Neural cell (in vitro differentiated cells): ENCODE data around the gene DNAL4.

ENCODE experiments used
- EP300 ChIP-seq: fragments of 450-650 bp; conservative IDR thresholded peaks from 2 replicates; pipeline ENCODE4 v1.6.1; 2014; ENCODE audit warnings: antibody characterized with exemption, mild to moderate bottlenecking, moderate library complexity; ENCODE audit not compliant: poor library complexity, severe bottlenecking
- EZH2 ChIP-seq: fragments of 200-600, 300-800 bp; shearing (Covaris generic), sonication (generic); IDR thresholded peaks from 2 replicates; pipeline ENCODE4 v1.6.1; 2014; ENCODE audit warnings: antibody characterized with exemption, low read length, borderline replicate concordance, mild to moderate bottlenecking; ENCODE audit not compliant: insufficient read depth, poor library complexity, severe bottlenecking
- MXI1 ChIP-seq: fragments of 450-650 bp; conservative IDR thresholded peaks from 2 replicates; pipeline ENCODE4 v1.6.1; 2014; ENCODE audit warnings: antibody characterized with exemption, mild to moderate bottlenecking; ENCODE audit not compliant: poor library complexity, severe bottlenecking
- POLR2AphosphoS5 ChIP-seq: IDR thresholded peaks from 2 replicates; pipeline ENCODE4 v1.6.1; 2012
- RAD21 ChIP-seq: fragments of 450-650 bp; conservative IDR thresholded peaks from 2 replicates; pipeline ENCODE4 v1.6.1; 2014; ENCODE audit warnings: antibody characterized with exemption, mild to moderate bottlenecking, moderate library complexity
- SMC3 ChIP-seq: fragments of 450-650 bp; conservative IDR thresholded peaks from 2 replicates; pipeline ENCODE4 v1.6.1; 2014; ENCODE audit warnings: antibody characterized with exemption, mild to moderate bottlenecking, moderate library complexity; ENCODE audit not compliant: poor library complexity
- TAF1 ChIP-seq: IDR thresholded peaks from 2 replicates; pipeline ENCODE4 v1.6.1; 2012; ENCODE audit warnings: low read depth
- TF ChIP-seq, protein P1 (sequence below): fragments of 450-650 bp; IDR thresholded peaks from 2 replicates; pipeline ENCODE4 v1.5.1; 2014; ENCODE audit warnings: antibody characterized with exemption, mild to moderate bottlenecking, moderate library complexity; ENCODE audit not compliant: poor library complexity, severe bottlenecking
- TF ChIP-seq, protein P2 (sequence below): IDR thresholded peaks from 2 replicates; pipeline ENCODE4 v1.6.1; 2012; ENCODE audit warnings: borderline replicate concordance

DNA sequence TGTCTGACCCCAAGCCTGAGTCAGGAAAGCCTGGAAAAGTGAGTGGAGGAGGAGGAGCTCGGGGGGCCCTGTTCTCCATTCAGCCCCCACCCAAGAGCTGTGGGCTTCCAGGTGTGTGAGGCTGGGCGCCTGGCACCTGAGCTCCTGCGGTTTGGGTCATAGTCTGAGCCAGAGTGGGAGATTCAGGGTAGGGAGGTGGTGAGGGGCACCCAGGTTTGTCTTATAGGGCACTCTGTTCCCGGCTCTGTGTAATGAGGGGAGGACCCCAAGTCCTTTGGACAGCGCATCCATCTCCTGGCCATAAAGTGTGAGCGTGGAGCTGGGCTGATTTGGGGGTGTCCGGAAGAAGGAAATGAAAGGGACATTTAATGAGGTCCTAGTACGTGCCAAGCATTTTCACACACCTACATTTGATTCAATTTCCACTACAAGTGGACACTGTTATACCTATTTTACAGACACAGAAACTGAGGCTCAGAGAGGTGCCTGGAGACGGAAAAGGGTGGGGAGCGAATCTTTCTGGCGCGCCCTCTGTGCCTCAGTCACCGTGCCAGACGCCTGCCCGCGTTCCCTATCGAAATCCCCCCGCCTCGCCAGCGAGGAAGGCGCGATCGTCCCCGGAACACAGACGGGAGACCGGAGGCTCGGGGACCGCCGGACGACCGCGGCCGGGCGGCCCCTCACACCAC lies 48.7 kb upstream of the DNAL4 start:
- TF ChIP-seq, protein P1, sequence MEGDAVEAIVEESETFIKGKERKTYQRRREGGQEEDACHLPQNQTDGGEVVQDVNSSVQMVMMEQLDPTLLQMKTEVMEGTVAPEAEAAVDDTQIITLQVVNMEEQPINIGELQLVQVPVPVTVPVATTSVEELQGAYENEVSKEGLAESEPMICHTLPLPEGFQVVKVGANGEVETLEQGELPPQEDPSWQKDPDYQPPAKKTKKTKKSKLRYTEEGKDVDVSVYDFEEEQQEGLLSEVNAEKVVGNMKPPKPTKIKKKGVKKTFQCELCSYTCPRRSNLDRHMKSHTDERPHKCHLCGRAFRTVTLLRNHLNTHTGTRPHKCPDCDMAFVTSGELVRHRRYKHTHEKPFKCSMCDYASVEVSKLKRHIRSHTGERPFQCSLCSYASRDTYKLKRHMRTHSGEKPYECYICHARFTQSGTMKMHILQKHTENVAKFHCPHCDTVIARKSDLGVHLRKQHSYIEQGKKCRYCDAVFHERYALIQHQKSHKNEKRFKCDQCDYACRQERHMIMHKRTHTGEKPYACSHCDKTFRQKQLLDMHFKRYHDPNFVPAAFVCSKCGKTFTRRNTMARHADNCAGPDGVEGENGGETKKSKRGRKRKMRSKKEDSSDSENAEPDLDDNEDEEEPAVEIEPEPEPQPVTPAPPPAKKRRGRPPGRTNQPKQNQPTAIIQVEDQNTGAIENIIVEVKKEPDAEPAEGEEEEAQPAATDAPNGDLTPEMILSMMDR, result no peak
- TF ChIP-seq TAF1 (no peak), POLR2AphosphoS5 (no peak), EZH2 (no peak), RAD21 (no peak), EP300 (no peak), SMC3 (no peak), MXI1 (no peak)
- TF ChIP-seq, protein P2, sequence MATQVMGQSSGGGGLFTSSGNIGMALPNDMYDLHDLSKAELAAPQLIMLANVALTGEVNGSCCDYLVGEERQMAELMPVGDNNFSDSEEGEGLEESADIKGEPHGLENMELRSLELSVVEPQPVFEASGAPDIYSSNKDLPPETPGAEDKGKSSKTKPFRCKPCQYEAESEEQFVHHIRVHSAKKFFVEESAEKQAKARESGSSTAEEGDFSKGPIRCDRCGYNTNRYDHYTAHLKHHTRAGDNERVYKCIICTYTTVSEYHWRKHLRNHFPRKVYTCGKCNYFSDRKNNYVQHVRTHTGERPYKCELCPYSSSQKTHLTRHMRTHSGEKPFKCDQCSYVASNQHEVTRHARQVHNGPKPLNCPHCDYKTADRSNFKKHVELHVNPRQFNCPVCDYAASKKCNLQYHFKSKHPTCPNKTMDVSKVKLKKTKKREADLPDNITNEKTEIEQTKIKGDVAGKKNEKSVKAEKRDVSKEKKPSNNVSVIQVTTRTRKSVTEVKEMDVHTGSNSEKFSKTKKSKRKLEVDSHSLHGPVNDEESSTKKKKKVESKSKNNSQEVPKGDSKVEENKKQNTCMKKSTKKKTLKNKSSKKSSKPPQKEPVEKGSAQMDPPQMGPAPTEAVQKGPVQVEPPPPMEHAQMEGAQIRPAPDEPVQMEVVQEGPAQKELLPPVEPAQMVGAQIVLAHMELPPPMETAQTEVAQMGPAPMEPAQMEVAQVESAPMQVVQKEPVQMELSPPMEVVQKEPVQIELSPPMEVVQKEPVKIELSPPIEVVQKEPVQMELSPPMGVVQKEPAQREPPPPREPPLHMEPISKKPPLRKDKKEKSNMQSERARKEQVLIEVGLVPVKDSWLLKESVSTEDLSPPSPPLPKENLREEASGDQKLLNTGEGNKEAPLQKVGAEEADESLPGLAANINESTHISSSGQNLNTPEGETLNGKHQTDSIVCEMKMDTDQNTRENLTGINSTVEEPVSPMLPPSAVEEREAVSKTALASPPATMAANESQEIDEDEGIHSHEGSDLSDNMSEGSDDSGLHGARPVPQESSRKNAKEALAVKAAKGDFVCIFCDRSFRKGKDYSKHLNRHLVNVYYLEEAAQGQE, result no peak
